Sciatic nerve (tissue), 2 donors: ENCODE data around the gene MS4A13. TPM values are rescaled to one million over a fixed set of nuclear protein-coding genes. Genes with fewer than 3 reads are reported as not detected.
A peak's percentile ranks its signal among the peaks of the same experiment; 100 is the strongest.
"Not testable (repeated sequence)": the region's sequence is repeated elsewhere in the genome, so short reads cannot be mapped to it uniquely, and the experiment has no call there.

Source experiments
- ATAC-seq: fragments of 200-7000 bp; cut with Tn5 transposase; one replicate; pipeline ENCODE4 v1.9.1; 2020; ENCODE audit warnings: mild to moderate bottlenecking, moderate library complexity
- DNase-seq: peaks from one replicate; pipeline ENCODE4 v3.0.0-alpha.2; 2020; ENCODE audit warnings: low spot score
- intact Hi-C: fragments of 100-400 bp; cut with DNase I; formaldehyde crosslinking; loops from one replicate; pipeline ENCODE4 v1.14.2; 2022
- total RNA-seq: library from RNA; stranded (reverse); fragmentation: NEBNext Ultra II Directional; extraction: Animal tissue kit (Norgen Biotek cat#: 25700); gene quantifications from one replicate; pipeline ENCODE4 v1.2.1, GENCODE V29; 2021
- donor health status: DM: no; HTN: no; CAD: no.
- donor health status: DM: no; HTN: no; CAD: no.

MS4A13 gene, protein sequence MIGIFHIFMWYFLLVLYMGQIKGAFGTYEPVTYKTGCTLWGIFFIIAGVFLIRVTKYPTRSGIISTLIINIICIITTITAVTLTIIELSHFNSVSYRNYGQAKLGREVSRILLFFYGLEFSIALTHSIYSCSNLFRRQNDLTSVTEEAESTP
- total RNA-seq = not detected

DNA sequence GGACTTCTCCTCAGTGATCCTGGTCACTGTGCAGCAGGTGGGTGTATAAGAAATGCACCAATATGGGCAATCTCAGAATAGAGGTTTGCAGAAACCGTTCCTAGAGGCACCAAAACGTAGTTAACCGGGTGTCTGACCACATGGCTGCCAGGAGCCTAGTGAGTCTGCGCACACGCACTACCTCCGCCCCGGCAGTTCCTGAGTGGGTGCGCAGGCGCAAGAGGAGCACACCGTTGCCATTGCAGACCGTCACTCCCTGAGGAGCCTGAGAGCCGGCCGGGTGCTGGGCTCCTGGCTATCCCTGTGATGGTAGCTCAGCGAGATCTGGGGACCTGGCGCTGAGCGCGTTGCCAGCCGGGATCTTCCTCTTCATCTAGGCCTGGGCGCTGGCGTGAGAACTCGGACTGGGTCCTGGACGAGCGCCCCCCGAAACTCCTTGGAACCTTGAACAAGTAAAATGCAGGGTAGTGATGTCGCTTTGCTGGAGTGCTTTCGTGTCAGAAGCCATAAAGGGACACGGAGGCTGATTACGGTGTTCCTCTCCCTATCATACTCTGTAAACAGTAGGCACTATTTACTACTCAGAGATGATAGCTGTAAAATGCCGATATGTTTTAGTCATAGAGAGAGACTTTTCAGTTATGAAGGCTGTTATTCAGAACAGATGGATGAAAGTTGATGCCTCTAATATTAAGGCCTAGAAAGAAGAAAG lies at the start of gene MS4A13:
TSS of gene MS4A13 (plus strand) at position 249 of the 712 bp plus-strand sequence. CDS start 2,692 bp downstream, outside the sequence.
- ATAC-seq = no peak
- DNase-seq = no peak
- intact Hi-C loops = no loop called here

DNA sequence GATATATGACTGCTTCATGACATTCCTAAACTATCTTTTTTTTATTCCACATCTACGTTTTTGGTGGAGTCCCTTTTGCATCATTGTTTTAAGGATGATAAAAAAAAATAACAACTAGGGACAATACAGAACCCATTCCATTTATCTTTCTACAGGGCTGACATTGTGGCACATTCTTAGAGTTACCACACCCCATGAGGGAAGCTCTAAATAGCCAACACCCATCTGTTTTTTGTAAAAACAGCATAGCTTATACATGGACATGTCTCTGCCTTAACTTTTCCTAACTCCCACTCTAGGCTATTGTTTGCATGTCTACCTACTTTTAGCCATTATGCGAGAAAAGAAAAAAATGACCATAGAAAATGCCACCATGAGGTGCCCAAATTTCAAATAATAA lies 46.4 kb upstream of the MS4A13 start:
- no peak for DNase-seq
- intact Hi-C loops = no loop called here
- no peak for ATAC-seq

DNA sequence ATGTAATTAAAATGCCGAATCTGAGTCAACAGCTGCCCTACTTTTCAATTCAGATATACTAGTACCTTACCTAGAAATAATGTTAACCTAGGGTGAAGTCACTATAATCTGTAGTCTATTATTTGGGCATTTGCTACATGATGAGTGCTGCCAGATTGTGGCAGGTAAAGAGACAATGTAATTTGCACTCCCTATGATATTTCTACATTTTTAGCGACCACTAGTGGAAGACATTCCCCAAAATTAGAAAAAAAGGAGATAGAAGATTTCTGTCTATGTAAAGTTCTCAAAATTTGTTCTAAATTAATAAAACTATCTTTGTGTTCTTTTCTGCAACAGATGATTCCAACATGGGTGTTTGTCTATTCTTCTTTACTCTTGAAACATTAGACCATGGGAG lies 45.5 kb upstream of the MS4A13 start:
- intact Hi-C loops = no loop called here
- DNase-seq = no peak
- no peak for ATAC-seq

DNA sequence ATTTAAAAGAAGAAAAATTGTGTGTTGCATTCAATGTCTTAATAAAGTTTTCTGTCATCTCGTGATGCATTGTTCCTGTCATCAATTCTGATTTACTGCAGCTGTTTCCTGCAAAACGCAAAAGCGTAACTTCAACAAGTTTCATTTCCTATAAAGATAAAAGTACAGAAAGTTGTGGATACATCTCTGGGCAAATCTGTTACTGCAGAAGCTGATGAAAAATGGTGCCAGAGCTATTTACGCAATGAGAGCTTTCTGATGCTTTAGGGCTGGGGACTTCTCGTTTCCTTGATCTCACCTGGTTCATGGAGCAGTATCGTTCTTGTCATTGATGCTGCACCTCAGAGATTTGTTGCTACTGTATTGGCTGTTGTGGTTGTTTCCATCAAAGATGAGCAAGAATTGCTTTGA lies 38.2 kb upstream of the MS4A13 start:
- DNase-seq (no peak), ATAC-seq (peak; percentile 44)
- intact Hi-C loops = no loop called here

DNA sequence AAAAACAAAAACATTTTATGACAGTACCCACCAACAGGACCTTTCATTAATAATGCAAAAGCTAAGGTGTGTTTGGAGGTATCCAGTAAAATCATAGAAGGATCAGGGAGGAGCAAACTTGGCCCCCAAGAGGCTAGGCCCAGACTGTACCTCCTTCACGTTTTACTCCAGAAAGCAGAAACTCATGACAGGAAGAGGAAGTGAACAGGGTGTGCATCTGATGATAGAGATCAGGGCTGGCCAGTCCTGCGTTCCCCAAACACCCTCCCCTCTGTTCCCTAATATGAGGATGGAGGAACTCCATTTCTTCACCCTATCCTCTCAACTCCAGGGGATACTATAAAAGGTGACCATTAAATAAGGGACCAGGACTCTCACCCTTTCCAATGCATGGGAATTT lies 32.8 kb upstream of the MS4A13 start:
- no peak for DNase-seq
- intact Hi-C loops = no loop called here
- peak; percentile 41 for ATAC-seq

DNA sequence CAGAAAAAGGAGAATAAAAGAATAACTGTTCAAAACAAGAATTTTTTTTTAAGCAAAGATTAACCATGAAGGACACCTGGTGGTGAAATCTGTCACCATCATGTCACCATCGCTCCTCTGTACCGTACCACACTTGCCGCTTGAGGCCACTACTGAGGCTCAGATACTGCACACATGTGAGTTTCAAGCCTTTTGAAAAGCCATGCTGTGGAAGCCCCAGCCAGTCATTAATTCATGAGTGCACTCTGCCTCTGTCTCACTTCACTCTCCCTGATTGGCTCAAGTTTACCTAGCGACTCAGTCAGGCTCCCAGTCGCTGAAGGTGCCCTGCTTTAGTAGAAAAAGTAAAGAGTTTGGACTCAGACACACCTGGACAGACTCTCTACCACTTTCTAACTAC lies 29.2 kb upstream of the MS4A13 start:
- intact Hi-C loops = no loop called here
- ATAC-seq = peak; percentile 34
- DNase-seq = no peak

DNA sequence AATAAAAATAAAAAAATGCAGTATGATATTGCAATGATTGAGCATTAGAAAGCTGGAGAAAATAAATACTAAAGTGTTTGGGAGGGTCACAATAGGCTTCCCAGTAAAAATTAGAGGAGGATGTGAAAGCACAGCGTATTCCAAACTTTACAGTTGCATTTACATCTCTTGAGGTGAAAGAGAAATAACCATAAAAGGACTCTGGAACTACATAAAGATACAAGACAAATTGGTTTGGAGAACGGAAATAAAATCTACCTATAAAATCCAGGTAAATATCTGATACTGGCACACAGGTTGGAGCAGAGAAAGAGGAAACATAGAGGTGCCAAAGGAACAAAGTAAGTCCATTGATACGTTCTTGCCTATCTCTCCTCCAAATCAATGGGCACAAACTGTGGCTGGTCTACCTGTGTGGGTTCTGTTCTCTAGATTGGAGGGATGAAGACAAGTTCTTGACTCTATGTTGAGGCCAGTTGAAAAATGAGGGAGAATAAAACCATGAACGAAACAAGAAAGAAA lies 22.6 kb upstream of the MS4A13 start, which contains the start of gene MS4A12:
TSS of gene MS4A12 (plus strand) at position 291 of the 522 bp plus-strand sequence. CDS start 4,541 bp downstream, outside the sequence.
- intact Hi-C loops = no loop called here
- DNase-seq (no peak), ATAC-seq (no peak)

DNA sequence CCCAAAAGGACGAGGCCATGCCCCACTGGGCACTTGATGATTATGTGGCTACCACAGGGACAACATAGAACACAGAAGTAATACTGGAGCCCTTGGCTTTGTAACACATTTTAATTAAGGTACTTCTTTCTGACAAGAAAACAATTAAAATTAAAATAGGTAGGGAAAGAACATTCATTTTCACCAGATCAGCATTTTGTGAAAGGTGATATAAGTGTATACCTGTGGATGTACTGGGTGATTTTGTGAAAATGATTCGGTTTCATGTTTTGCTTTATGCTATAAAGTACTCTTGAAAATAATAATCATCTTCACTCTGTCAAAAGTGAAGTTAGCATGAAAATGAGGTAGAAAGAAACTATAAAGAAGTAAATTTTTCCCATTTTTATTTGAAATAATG lies 21.7 kb upstream of the MS4A13 start:
- DNase-seq = no peak
- intact Hi-C loops = no loop called here

DNA sequence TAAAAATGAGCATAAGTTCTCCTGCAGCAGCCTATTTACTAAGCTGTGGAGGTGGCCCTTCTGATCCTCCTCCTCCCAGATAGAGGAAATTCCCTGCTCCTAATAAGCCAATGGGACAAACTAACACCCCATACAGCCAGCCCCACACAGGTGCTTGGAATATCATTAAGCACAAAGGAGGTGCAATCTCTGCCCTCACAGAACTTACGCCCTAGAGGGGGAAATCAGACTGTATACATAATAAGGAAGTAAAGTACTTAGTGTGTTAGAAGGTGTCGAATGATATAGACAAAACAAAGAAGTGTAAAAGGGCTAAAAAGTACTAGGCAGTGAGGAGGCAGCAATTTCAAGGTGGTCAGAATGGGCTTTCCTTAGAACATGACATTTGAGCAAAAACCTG lies 16.8 kb upstream of the MS4A13 start:
- DNase-seq (no peak), ATAC-seq (no peak)
- intact Hi-C loops = no loop called here

More for the DNA sequence above, 21.7 kb upstream of the MS4A13 start:
- no peak for ATAC-seq

DNA sequence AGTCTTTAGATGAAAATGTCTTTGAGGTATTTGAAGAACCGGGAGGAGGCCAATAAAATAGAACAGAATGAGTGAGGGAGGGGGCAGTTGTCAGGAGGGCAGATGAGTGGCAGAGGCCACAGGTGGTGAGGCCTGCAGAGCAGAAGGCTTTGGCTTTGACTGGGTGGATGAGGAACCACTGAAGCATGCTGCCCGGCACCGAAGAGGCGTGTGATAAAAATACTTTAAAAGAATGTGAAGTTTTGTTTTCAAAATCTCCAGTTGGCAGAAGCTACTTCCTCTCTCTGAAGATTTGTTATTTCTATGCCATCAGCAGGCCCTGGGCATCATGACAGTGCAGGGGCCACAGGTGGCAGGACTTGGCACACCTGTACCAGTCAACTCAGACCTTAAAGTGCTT lies 16.3 kb upstream of the MS4A13 start:
- DNase-seq = no peak
- intact Hi-C loops = no loop called here
- ATAC-seq = peak; percentile 68

DNA sequence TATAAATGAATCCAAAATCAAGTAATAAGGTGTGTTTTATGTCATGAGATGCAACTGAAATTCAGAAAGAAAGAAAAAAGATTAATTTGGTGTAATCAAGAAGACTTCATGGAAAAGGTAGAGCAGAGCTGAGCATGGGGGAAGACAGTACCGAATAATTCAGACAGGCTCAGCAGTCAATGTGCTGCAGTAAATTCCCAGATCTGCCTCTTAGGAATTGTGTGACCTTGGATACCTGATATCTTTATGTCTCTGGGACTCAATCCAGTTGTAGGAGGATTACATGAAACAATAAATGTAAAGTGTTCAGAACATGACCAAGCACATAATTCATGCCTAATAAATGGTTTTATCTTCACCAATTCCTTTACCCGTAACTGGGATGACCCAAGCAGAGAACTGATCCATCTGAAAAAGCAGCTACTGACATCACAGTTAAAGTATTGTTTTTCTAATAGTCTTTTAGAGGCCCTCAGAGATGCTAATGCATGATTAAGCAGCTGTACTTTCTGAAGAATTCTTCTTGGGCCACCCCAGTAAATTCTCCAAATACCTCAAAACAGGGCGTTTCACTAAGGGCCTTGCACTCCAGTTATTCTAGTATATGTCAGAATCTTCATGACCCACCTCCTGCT lies 14.8 kb upstream of the MS4A13 start:
- no peak for ATAC-seq
- intact Hi-C loops = no loop called here
- no peak for DNase-seq

DNA sequence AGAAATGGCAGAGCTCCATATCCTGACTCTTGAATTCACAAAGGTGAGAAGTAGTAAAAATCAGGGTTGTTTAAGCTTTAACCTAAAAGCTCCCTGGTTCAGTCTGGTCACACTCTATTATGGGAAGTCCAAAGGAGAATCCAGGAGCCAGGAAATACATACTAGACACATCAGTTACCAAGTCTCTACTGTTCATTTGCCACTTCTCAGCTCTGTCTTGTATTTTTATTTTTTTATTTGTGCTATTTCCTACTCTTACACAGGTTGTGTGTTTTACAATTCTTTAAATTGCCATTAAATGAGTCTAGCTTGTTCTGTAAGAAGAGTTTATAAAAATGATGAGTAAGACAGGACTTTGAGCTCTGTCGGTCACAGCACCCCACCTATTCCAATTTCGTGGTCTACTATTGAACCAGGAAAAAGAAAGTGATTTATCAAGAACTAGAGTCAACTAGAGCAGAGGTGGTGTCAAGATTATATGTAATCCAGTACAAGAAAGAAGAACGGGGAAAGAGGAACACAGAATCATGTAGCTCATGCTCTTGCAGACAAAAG lies 12.9 kb upstream of the MS4A13 start:
- no peak for ATAC-seq
- DNase-seq = no peak
- intact Hi-C loops = no loop called here

DNA sequence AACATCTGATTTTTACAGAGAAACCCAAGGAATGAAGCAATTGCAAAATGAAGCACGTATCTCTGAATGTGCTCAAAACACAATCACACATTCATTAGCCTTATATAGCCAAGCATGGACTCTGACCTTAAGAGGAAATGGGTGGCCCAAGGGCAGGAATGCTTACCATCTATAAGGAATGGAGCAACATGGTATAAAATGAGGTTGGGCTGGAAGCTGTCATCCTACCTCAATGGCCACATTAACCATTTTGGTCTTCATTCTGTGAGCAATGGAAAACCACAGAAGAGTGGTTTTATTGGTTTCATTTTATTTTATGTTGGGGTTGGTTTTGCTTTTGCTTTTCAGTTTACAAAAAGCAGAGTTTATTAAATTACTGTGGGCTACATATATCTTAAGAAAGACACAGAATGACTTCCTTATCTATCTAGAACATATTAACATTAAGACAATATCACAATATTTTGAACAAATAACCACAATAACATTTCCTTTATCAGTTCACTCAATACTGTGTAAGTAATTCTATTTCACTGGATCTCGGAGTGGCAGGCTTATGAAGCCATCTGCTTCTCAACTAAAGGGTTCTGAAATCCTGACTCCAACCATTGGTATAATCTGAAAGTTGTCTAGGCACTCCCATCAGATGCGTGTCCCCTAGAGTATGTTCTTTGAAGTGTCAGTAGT lies 10.8 kb upstream of the MS4A13 start:
- DNase-seq (no peak), ATAC-seq (no peak)
- intact Hi-C loops = no loop called here

DNA sequence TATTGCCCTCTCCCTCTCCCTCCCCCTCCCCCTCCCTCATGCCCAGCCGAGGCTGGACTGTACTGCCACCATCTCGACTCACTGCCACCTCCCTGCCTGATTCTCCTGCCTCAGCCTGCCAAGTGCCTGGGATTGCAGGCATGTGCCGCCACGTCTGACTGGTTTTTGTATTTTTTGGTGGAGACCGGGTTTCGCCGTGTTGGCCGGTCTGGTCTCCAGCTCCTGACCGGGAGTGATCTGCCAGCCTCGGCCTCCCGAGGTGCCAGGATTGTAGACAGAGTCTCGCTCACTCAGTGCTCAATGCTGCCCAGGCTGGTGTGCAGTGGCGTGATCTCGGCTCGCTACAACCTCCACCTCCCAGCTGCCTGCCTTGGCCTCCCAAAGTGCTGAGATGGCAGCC lies 5.6 kb upstream of the MS4A13 start:
- intact Hi-C loops, ATAC-seq, DNase-seq: not testable (repeated sequence)

DNA sequence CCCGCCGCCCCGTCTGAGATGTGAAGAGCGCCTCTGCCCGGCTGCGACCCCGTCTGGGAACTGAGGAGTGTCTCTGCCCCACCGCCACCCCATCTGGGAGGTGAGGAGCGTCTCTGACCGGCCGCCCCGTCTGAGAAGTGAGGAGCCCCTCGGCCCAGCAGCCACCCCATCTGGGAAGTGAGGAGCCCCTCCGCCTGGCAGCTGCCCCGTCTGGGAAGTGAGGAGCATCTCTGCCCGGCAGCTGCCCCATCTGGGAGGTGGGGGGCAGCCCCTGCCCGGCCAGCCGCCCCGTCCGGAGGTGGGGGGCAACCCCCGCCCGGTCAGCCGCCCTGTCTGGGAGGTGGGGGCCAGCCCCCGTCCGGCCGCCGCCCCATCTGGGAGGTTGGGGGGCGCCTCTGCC lies 5.0 kb upstream of the MS4A13 start:
- intact Hi-C loops, DNase-seq: not testable (repeated sequence)

DNA sequence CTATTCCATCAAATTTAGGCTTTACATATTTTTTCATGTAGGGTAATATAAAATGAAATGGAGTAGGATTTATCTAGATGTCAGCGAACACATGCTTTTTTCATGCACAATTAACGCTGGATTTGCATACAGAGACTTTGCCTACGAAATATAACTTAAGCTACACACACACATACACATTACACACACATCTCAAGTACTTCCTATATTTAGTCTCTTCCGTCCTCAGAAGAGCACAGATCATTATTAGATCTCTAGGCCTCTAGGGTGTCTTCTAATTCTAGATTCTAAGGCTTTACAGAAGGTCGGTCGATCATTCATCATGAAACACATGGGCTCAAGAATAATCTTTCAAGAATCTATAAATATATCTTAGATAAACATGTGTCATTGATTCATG lies 3.8 kb upstream of the MS4A13 start:
- ATAC-seq = no peak

More for the DNA sequence above, 5.0 kb upstream of the MS4A13 start:
- ATAC-seq = not testable (repeated sequence)

DNA sequence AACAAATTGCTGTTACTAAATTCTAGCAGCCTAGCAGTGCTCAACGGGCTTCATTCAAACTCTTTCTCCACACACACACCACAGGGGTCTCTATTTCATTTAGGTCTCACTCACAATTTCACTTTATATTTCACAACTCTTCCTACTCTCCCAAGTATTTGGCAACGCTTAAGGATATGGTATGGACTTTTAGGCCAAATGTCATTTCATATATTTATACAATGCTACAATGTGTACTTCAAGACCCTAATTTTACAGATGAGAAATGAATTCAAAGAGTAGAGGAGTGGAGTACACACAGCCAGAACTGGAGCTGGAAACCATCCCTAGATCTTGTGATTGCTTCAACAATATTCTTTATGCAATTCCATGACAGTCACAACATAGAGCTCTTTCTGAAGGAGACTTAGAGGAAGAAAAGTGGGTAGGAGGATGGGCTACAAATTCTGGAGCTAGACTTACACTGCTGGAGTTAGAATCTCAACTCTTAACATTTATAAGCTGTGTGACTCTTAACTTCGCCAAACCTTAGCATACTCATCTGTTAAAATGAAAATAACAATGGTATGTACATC lies 2.5 kb upstream of the MS4A13 start:
- intact Hi-C loops = no loop called here
- ATAC-seq = no peak
- no peak for DNase-seq

More for the DNA sequence above, 3.8 kb upstream of the MS4A13 start:
- intact Hi-C loops = no loop called here
- no peak for DNase-seq

DNA sequence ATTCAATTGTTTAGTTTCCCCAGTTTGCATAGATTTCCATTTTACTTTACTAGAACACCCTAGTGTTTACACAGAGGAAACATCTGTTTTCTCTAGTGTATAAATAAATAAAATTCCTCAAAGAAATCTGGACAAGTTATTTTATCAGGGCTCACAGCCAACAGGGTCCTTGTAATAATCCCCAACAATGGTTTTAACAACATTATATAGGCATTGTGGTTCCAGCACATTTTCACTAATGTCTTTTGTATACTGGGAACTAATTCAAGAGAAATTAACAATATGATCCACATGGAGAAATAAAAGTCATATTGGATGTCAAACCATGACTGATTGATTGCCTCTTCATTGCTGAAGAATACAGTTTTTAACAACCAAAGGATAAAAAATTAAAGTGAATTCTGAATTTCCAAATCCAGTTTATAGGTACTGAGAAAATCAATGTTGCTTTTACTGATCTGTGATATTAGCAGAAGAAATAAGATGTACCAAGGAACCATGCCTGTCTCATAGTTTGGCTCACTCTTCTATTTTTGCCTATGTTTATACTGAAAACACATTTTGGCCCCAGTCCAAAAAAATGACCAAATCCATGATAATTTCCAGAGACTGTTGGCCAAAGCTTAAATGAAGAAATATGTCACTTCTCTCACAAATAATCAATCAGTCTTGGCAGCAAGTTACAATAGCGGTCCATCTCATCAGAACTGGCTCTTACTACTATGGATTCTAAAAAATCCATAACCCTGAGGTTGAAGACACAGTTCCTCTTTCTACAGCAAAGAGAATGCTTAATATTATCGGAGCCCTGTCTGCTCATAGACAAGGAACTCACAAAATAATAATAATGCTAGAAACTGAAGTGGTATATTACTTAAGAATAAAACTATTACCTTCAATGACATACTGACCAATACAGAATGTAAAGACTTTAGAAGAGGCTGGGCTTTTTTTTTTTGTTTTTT lies 1.4 kb upstream of the MS4A13 start:
- intact Hi-C loops = no loop called here
- DNase-seq = no peak
- ATAC-seq = no peak
